ENCODE measurements around the gene HELLS.
A peak's percentile ranks its signal among the peaks of the same experiment; 100 is the strongest.
"Not testable (repeated sequence)": the region's sequence is repeated elsewhere in the genome, so short reads cannot be mapped to it uniquely, and the experiment has no call there.

Gene HELLS

DNA sequence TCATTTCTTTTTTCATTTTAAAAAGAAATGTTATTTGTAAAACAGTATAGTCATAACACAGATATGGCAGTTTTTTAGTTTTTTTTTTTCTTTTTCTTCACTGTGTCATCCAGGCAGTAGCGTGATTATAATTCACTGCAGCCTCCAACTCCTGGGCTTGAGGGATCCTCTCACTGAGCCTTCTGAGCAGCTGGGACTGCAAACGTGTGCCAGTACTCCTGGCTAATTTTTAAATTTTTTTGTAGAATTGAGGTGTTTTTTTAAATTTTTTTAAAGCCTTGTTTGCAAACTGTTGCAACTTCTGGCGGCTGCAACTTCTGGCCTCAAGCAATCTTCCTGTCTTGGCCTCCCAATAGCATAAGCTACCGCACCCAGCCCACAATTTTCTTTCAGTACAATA is 63.0 kb downstream of the HELLS start:
- DNase-seq = no peak

DNA sequence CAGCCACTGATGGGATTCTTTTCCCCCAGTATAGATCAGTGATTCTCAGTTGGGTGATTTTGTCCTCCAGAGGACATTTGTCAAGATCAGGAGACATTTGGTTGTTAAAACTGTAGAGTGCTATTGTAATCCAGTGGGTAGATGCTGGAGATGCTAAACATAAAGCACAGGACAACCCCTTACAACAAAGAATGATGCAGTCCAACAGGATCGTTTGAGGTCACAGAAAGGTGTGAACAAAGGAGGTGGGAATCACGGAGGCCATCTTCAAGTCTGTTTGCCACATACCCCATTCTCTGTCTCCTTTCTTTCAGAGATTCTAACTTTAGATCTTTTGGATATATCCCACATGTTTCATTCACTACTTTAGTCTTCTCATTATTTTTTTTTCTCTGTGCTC is 69.0 kb downstream of the HELLS start:
- DNase-seq = no peak

DNA sequence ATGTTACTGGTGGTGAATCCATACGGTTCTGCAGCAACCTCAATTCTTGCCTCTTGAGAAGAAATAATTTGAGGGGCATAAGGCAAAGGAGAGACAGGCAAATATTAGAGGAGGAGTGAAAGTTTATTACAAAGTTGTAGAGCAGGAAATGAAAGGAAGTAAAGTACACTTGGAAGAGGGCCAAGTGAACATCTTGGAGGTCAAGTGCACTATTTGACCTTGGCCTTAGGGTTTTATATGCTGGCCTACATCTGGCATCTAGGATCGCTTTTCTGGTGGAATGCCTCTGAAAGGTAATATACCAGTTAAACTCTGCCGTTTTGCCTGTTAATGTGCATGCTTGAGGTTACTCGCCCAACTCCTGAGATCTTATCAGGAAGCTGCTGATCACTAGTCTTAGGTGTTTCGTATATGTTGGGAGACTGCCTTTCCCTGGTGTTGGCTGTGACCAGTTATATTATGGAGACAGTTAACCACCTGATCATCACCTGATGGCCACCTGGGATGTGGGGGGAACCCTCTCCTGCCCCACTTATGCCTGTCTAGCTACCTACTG is 71.9 kb downstream of the HELLS start:
- no peak for DNase-seq

DNA sequence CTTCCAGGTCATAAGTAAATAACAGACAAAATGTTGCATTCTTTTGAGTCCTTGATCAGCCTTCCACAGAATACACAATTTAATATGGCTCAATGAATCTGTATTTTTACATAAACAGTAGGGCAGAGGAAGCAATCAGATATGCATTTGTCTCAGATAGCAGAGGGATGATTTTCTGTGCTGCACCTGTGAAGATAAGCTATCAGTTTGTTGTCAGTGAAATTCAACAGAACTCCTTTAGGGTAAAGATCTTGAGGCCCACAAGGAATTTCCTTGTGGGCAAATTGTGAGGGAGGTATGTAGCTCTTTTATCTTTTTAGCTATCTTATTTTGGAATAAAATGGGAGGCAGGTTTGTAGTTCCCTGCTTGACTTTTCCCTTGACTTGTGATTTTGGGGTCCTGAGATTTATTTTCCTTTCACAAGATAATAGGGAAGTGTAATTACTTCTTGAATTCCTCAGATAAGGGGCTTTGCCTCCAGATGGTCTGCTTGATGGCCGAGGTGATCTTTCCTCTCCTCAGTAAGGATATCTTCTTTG is 77.1 kb downstream of the HELLS start:
- no peak for DNase-seq

DNA sequence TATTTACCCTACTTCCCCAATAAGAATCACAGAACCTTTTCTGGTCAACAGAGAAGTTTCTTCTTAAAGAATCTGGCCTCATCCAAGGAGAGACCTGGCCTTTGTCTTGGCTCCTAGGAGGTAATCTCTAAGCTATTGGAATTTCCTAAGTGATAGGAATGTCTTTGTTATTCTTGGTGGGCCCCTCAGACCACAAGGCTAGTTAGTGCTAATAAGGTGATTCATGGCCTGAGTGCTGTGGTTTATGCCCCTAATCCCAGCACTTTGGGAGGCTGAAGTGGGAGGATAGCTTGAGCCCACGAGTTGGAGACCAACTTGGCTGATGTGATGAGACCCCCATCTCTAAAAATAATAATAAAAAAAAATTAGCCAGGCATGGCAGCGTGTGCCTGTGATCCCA is 78.0 kb downstream of the HELLS start:
- DNase-seq = no peak

DNA sequence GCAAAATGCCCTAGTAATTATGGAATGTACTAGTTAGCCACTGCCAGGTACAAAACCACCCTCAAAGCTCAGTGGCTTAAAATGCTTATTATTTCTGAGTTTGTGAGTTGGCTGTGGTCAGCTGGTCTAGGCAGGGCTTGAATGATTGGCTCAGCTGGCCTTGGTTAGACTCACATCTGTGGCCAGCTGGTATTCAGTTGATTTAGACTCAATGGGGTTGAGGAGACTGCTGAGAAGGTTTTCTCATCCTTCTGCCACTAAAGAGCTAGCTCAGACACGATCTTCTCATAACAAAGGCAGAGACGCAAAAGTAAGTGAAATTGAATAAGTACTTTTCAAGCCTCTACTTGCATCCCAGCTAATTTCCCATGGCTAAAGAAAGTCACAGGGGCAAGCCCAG is 80.9 kb downstream of the HELLS start:
- no peak for DNase-seq

DNA sequence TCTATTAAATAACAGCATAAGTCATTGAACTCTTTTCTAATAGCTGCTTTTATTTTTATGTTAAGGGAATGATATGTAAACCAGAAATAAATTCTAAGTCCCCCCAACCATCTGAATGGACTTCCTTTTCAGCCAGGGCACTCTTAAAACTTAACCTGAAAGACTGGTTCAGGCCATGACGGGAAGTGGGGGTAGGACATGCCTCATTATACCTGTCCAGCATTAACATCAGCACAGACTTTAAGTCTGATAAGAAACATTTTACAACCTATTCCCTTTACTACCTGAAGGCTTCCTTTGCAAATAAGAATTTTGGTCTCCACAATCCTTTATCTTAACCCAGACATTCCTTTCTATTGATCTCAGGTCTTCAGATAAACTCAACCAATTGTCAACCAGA is 81.9 kb downstream of the HELLS start:
- DNase-seq = no peak

DNA sequence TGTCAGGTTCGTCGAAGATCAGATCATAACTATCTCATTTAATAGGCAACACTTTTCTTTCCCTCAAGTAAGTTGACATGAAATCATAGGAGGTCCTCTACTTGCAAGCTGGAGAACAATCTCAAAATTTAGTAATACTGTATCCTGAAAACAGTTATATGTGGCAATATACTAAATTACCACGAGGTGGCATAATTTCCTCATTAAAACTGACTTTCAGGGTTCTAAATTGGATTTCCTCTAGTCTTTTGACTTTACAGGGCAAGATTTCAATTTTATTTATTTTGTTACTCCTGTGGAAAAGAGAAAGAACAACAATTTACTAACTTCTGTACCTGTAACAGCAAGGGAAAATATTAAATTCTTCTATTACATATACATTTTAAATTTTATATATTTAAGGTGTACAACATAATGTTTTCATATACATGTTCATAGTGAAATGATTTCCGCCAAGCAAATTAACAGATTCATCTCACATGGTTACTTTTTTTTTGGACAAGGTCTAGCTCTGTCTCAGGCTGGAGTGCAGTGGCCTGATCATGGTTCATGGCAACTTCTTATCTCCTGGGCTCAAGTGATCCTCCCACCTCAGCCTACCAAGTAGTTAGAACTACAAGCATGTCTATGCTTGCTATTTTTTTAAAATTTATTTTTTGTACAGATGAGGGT is 84.6 kb downstream of the HELLS start:
- peak; percentile 12 for DNase-seq

DNA sequence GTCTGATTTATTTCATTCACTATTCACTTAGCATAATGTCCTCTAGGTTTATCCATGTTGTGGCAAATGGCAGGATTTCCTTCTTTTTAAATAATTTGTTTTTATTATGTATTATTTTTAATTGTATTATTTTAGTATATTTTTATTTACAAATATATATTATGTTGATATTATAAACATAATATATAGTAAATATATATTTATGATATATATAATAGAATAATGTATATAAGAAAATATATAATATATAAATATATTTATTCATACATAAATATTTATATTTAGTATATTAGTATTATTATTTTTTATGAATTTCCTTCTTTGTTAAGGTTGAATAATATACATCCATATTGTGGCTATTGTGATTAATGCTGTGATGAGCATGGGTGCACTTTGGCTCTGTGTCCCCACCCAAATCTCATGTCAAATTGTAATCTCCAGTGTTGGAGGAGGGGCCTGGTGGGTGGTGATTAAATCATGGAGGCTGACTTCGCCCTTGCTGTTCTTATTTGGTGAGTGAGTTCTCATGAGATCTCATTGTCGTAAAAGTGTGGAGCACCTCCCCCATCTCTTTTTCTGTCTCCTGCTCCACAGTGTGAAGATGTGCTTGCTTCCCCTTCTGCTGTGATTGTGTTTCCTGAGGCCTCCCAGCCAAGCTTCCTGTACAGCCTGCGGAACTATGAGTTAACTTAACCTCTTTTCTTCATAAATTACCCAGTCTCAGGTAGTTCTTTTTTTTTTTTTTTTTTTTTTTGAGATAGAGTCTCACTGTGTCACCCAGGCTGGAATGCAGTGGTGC is 85.7 kb downstream of the HELLS start:
- DNase-seq = no peak

DNA sequence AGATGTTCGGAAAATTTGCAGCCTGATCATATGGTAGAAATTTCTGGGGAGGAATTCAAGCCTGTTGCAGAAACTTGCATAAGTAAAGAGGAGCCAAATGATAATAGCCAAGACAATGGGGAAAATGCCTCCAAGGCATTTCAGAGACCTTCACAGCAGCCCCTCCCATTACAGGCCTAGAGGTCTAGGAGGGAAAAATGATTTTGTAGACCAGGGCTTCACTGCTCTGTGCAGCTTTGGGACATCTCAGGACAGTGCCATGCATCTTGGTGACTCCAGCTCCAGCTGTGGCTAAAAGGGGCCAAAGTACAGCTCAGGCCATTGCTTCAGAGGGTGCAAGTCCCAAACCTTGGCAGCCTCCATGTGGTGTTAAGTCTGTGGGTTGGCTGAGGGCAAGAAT is 87.4 kb downstream of the HELLS start:
- no peak for DNase-seq

DNA sequence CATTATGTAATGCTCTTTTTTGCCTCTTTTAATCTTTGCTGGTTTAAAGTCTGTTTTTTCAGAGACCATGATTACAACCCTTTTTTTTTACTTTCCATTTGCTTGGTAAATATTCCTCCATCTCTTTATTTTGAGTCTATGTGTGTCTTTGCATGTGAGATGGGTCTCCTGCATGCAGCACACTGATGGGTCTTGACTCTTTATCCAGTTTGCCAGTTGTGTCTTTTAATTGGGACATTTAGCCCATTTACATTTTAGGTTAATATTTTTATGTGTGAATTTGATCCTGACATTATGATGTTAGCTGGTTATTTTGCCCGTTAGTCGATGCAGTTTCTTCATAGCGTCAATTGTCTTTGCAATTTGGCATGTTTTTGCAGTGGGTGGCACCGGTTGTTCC is 92.5 kb downstream of the HELLS start:
- DNase-seq = not testable (repeated sequence)

DNA sequence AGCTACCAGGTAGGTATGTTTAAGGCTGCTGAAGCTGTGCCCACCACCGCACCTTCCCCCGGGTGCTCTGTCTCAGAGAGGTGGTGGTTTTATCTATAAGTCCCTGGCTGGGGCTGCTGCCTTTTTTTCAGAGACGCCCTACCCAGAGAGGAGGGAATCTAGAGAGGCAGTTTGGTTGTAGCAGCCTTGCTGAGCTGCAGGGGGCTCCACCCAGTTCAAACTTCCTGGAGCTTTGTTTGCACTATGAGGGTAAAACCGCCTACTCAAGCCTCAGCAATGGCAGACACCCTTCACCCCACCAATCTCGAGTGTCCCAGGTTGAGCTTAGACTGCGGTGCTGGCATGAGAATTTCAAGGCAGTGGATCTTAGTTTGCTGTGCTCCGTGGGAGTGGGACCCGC is 94.3 kb downstream of the HELLS start:
- DNase-seq = no peak

DNA sequence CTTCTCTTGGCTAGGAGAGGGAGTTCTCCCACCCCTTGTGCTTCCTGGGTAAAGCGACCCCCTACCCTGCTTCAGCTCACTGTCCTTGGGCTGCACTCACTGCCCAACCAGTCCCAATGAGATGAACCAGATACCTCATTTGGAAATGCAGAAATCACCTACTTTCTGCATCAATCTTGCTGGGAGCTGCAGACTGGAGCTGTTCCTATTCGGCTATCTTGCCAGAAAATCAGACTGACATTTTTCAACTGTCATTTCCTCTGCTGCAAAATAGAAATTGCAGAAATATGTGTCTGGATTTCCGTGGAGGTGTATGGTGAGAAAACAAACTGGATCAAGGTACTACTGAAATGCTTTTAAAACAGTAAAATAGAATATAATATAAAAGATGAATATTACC is 95.0 kb downstream of the HELLS start:
- no peak for DNase-seq

DNA sequence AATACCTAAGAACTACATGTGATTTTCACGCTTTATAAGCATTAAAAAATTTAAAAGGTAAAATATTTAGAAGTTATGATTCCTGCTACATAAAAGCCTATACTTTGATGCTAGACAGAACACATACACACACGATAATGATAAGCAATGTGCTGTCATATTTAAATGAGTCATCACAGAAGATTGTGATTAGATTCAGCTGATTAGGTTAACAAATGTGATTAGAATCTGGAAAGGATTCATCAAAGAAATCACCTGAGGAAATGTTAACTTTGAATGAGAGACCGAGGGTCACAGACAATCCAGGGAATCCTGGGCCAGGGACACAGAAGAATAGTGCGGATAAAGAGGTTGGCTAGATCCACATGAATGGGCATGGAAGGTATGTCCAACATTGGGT is 95.9 kb downstream of the HELLS start:
- DNase-seq = no peak

DNA sequence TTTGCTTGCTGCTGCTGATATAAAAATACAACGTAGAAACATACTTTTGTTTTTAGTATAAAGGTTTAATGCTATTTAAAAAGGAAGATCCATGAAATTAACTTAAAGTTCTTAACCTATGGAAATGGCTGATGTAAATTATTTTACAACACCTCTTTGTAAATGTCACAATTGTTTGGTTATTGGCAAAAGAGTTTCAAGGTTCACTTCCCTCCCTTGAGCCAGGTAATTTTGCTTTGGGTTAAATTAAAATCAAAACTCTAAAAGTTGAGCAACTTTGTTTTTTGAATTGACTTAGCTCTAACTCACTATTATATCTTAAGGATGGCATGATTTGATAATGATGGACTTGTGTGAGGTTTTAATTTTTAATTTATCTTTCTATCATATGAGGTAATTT is 98.8 kb downstream of the HELLS start:
- DNase-seq = no peak

DNA sequence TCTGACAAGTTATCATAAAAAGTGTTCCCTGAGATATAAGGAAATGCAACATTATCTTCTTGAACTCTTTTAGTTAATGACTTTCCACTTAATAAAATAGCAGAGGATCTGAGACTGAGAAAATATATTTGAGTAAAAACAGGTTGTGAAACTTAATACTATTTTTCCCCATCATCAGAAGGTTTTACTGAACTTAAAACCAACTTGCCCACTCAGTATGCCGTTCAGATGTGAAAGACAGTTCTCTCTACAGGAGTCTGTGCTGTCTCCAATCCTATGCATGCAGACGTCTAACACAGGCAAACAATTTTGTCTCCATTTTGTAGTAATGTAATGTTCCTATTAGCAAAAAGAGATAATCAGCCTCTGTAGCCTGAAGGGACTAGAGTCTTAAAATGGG is 99.7 kb downstream of the HELLS start:
- no peak for DNase-seq
